ENCODE results near the gene VGLL4.

GRCh38 chr3:11588755-11589154, 55.0 kb downstream of the VGLL4 start:
- TF ChIP-seq CTCF (IDR thresholded peaks at IDR 0.05; ENCODE audit: insufficient read depth, low read length, poor library complexity, severe bottlenecking), result no peak
- TF ChIP-seq EZH2phosphoT487 (conservative IDR thresholded peaks at IDR 0.05; ENCODE audit: low read length), result no peak
